Measurements from ENCODE around the gene KDELR3.
A peak's percentile ranks its signal among the peaks of the same experiment; 100 is the strongest.

KDELR3 gene

DNA sequence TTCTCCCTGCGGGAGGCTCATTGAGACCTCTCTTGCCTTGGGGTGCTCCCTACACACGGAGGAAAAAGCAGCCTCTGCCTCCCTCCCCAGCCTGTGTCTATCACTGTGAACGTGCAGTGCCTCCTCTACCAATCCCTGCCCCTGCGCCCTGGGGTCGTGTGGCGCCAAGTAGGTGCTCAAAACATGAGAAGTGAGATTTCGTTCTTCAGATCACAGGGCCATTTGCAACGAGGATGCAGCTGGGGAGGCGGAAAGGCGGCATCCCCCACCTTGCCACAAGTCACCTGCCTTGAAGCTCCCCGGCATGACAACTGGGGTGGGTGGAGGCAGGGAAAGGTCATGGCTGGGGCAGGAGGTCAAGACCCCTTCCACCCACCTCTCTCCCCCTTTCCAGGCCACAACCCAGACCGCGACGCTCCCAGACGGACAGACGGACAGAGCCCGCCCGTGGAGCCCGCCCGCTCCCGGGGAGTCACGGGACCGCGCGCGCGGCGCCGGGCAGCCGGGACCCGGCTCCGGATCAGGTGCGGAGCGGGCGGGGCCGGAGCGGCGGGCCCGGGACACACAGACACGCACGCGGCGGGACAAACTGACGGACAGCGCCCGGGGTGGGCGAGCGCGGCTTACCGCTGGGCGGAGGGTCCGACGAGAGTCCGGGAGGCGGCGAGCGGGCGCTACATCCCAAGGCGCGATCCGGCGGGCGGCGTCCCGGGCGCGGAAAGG, 13.4 kb upstream of the KDELR3 start (continued):
- no peak for TF ChIP-seq ZNF24 (tag by site-specific recombination; IDR thresholded peaks at IDR 0.05)
- TF ChIP-seq OSR2 (tag by site-specific recombination; IDR thresholded peaks at IDR 0.05): no peak
- TF ChIP-seq ZNF654 (tag by site-specific recombination; IDR thresholded peaks at IDR 0.05; ENCODE audit: low read depth): no peak
- no peak for TF ChIP-seq KLF9 (tag by site-specific recombination; IDR thresholded peaks at IDR 0.05; ENCODE audit: low read depth)
- TF ChIP-seq ZNF2 (tag by site-specific recombination; IDR thresholded peaks at IDR 0.05): no peak
- no peak for TF ChIP-seq ZNF23 (tag by site-specific recombination; IDR thresholded peaks at IDR 0.05; ENCODE audit: borderline replicate concordance)
- no peak for TF ChIP-seq ZNF548 (tag by site-specific recombination; IDR thresholded peaks at IDR 0.05)
- no peak for TF ChIP-seq ZNF19 (tag by site-specific recombination; IDR thresholded peaks at IDR 0.05; ENCODE audit: low read depth)
- TF ChIP-seq ZNF624 (tag by site-specific recombination; IDR thresholded peaks at IDR 0.05): no peak
- TF ChIP-seq, protein P1, sequence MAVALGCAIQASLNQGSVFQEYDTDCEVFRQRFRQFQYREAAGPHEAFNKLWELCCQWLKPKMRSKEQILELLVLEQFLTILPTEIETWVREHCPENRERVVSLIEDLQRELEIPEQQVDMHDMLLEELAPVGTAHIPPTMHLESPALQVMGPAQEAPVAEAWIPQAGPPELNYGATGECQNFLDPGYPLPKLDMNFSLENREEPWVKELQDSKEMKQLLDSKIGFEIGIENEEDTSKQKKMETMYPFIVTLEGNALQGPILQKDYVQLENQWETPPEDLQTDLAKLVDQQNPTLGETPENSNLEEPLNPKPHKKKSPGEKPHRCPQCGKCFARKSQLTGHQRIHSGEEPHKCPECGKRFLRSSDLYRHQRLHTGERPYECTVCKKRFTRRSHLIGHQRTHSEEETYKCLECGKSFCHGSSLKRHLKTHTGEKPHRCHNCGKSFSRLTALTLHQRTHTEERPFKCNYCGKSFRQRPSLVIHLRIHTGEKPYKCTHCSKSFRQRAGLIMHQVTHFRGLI (tag by site-specific recombination; IDR thresholded peaks at IDR 0.05): no peak
- no peak for TF ChIP-seq ZNF157 (tag by site-specific recombination; IDR thresholded peaks at IDR 0.05)
- no peak for TF ChIP-seq ZNF302 (tag by site-specific recombination; IDR thresholded peaks at IDR 0.05; ENCODE audit: low read depth)
- TF ChIP-seq HOXC10 (CRISPR knock-in tag; IDR thresholded peaks at IDR 0.05): peak; percentile 39; the same call in 1 of the 2 replicates
- TF ChIP-seq ZNF785 (tag by site-specific recombination; IDR thresholded peaks at IDR 0.05): no peak
- TF ChIP-seq ZSCAN30 (tag by site-specific recombination; IDR thresholded peaks at IDR 0.05): no peak
- TF ChIP-seq ZEB2 (tag by site-specific recombination; IDR thresholded peaks at IDR 0.05): 0 out of 2 replicates have a peak, but pooled peaks have one; percentile 23

DNA sequence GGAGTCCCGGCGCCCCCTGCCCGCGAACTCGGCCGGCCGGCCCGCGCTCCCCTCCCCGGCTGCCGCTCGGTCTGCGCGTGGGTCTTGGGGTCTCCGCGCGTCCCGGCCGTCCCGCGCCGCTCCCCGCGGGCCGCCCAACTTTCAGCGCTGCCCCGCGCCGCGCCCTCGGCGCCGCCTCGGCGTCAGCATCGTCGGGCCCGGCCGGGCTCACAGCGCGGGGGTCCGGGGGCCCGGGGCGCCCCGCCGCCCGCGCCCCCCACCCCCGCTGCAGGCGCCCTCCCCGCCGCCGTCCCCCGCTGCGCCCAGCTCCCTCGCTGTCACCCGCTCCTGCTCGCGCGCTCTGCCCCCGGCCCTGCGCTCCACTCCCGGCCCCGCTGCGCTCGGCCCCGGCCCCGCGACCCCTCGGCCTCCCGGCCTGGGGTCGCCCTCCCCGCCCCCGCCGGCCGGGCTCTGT, 12.8 kb upstream of the KDELR3 start, which contains the start of gene KCNJ4:
Gene KCNJ4 (minus strand): TSS at position 124 of the 454 bp plus-strand sequence. CDS start 27,067 bp downstream, outside the sequence.
- Histone ChIP-seq H3K4me1 (ENCODE audit: control insufficient read depth, insufficient read depth, low read length) (no peaks in the 10 kb centered on the region), H3K36me3 (ENCODE audit: control insufficient read depth in 2 of 2, insufficient read depth in 1 of 2, low read length in 2 of 2) (no peaks in the 10 kb centered on the region), H3K9me3 (ENCODE audit: control insufficient read depth, insufficient read depth, low read depth, low read length) (no peaks in the 10 kb centered on the region), H3K4me3 (ENCODE audit: low read depth, low read length) (peak within 1 kb of the TSS; percentile 49), H3K27ac (ENCODE audit: extremely low read depth, low read depth, low read length) (peak within 1 kb of the TSS; percentile 11; the same call in 1 of the 2 replicates)
- CTCF ChIA-PET: no interaction called here
- POLR2A ChIA-PET: no interaction called here
- TF ChIP-seq, protein P2, sequence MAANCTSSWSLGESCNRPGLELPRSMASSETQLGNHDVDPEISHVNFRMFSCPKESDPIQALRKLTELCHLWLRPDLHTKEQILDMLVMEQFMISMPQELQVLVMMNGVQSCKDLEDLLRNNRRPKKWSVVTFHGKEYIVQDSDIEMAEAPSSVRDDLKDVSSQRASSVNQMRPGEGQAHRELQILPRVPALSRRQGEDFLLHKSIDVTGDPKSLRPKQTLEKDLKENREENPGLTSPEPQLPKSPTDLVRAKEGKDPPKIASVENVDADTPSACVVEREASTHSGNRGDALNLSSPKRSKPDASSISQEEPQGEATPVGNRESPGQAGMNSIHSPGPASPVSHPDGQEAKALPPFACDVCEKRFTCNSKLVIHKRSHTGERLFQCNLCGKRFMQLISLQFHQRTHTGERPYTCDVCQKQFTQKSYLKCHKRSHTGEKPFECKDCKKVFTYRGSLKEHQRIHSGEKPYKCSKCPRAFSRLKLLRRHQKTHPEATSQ (tag by site-specific recombination; IDR thresholded peaks at IDR 0.05): no peak
- TF ChIP-seq ZNF830 (tag by site-specific recombination; IDR thresholded peaks at IDR 0.05; ENCODE audit: low read depth) (no peak), ZNF654 (tag by site-specific recombination; IDR thresholded peaks at IDR 0.05; ENCODE audit: low read depth) (no peak), SP3 (tag by site-specific recombination; IDR thresholded peaks at IDR 0.05) (no peak), ZFP41 (tag by site-specific recombination; IDR thresholded peaks at IDR 0.05; ENCODE audit: borderline replicate concordance) (no peak), GLI4 (tag by site-specific recombination; IDR thresholded peaks at IDR 0.05) (no peak), ZNF324 (tag by site-specific recombination; IDR thresholded peaks at IDR 0.05) (no peak), SCRT1 (tag by site-specific recombination; IDR thresholded peaks at IDR 0.05; ENCODE audit: borderline replicate concordance) (no peak), HOXA7 (CRISPR knock-in tag; IDR thresholded peaks at IDR 0.05; ENCODE audit: borderline replicate concordance) (no peak), REPIN1 (tag by site-specific recombination; IDR thresholded peaks at IDR 0.05; ENCODE audit: low read depth) (no peak), ZNF48 (tag by site-specific recombination; IDR thresholded peaks at IDR 0.05) (no peak), ZNF391 (tag by site-specific recombination; IDR thresholded peaks at IDR 0.05; ENCODE audit: borderline replicate concordance, low read depth) (no peak)
- TF ChIP-seq, protein P3, sequence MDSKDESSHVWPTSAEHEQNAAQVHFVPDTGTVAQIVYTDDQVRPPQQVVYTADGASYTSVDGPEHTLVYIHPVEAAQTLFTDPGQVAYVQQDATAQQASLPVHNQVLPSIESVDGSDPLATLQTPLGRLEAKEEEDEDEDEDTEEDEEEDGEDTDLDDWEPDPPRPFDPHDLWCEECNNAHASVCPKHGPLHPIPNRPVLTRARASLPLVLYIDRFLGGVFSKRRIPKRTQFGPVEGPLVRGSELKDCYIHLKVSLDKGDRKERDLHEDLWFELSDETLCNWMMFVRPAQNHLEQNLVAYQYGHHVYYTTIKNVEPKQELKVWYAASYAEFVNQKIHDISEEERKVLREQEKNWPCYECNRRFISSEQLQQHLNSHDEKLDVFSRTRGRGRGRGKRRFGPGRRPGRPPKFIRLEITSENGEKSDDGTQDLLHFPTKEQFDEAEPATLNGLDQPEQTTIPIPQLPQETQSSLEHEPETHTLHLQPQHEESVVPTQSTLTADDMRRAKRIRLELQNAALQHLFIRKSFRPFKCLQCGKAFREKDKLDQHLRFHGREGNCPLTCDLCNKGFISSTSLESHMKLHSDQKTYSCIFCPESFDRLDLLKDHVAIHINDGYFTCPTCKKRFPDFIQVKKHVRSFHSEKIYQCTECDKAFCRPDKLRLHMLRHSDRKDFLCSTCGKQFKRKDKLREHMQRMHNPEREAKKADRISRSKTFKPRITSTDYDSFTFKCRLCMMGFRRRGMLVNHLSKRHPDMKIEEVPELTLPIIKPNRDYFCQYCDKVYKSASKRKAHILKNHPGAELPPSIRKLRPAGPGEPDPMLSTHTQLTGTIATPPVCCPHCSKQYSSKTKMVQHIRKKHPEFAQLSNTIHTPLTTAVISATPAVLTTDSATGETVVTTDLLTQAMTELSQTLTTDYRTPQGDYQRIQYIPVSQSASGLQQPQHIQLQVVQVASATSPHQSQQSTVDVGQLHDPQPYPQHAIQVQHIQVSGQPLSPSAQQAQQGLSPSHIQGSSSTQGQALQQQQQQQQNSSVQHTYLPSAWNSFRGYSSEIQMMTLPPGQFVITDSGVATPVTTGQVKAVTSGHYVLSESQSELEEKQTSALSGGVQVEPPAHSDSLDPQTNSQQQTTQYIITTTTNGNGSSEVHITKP (tag by site-specific recombination; IDR thresholded peaks at IDR 0.05): no peak

Data from HEK293 (cell line).